B cell (primary cell): ENCODE data around the gene PIK3AP1.

Experiments used
- CTCF ChIP-seq: fragments of 200-600 bp; IDR thresholded peaks from one replicate; pipeline ENCODE4 v1.8.0; 2022; ENCODE audit warnings: antibody characterized with exemption, mild to moderate bottlenecking
- EZH2 ChIP-seq: IDR thresholded peaks from 2 replicates; pipeline ENCODE4 v1.6.1; 2012; ENCODE audit warnings: borderline replicate concordance, low read depth, mild to moderate bottlenecking, moderate library complexity, low read length; ENCODE audit not compliant: insufficient read depth, poor library complexity, severe bottlenecking

- TF ChIP-seq CTCF (no peak), EZH2 (no peak)
Observed at GRCh38 chr10:96657385-96657784, 62.9 kb downstream of the PIK3AP1 start.
